ENCODE results near the gene DNAJC4. TPM values are rescaled to one million over a fixed set of nuclear protein-coding genes. Genes with fewer than 3 reads are reported as not detected.

DNAJC4 gene
- total RNA-seq, 120 experiments from 2014 or later = 22.5 to 46.8 (median 32.3) TPM

Other genes with a start within 250 kb of the DNAJC4 start
- gene OTUB1, start 244.1 kb upstream of the DNAJC4 start, total RNA-seq = 100 to 1,000 TPM in 104 of 120 experiments, 10 to 100 TPM in 16; 68.7 to 167 (median 128) TPM
- 10 to 100 TPM in 101 of 120 experiments, 1 to 10 TPM in 19; 5.1 to 24.0 (median 13.6) TPM for gene FLRT1, start 194.6 kb upstream of the DNAJC4 start, total RNA-seq
- 10 to 100 TPM; 13.2 to 50.7 (median 30.7) TPM for gene MACROD1, start 64.4 kb upstream of the DNAJC4 start, total RNA-seq
- gene STIP1, start 44.4 kb upstream of the DNAJC4 start, total RNA-seq = 100 to 1,000 TPM in 118 of 120 experiments, 10 to 100 TPM in 2; 90.1 to 461 (median 151) TPM
- gene FERMT3, start 23.8 kb upstream of the DNAJC4 start, total RNA-seq = 10 to 100 TPM in 39 of 120 experiments, 1 to 10 TPM in 81; 2.0 to 27.1 (median 8.4) TPM
- gene TRPT1, start 4.4 kb upstream of the DNAJC4 start, total RNA-seq = 10 to 100 TPM; 14.9 to 41.9 (median 27.8) TPM
- gene NUDT22, start 4.3 kb upstream of the DNAJC4 start, total RNA-seq = 10 to 100 TPM; 29.9 to 74.4 (median 43.4) TPM
- gene VEGFB, start 4.0 kb downstream of the DNAJC4 start, total RNA-seq = 100 to 1,000 TPM in 51 of 120 experiments, 10 to 100 TPM in 69; 70.2 to 201 (median 97.2) TPM
- 100 to 1,000 TPM in 2 of 120 experiments, 10 to 100 TPM in 118; 43.6 to 115 (median 66.0) TPM for gene FKBP2, start 10.5 kb downstream of the DNAJC4 start, total RNA-seq
- 10 to 100 TPM; 14.3 to 71.9 (median 29.4) TPM for gene PPP1R14B, start 16.4 kb downstream of the DNAJC4 start, total RNA-seq
- 10 to 100 TPM in 41 of 120 experiments, 1 to 10 TPM in 79; 4.4 to 20.8 (median 8.5) TPM for gene PLCB3, start 21.0 kb downstream of the DNAJC4 start, total RNA-seq
- gene BAD, start 54.1 kb downstream of the DNAJC4 start, total RNA-seq = 100 to 1,000 TPM in 1 of 120 experiments, 10 to 100 TPM in 119; 49.5 to 105 (median 74.6) TPM
- gene GPR137, start 55.3 kb downstream of the DNAJC4 start, total RNA-seq = 100 to 1,000 TPM in 14 of 120 experiments, 10 to 100 TPM in 106; 60.7 to 140 (median 86.2) TPM
- gene KCNK4, start 60.8 kb downstream of the DNAJC4 start, total RNA-seq = 10 to 100 TPM in 29 of 120 experiments, 1 to 10 TPM in 91; 2.4 to 12.7 (median 8.0) TPM
- 1 to 10 TPM in 115 of 120 experiments, under 1 TPM in 3, not detected in 2; 0.69 to 9.3 (median 3.0) TPM for gene CATSPERZ, start 69.8 kb downstream of the DNAJC4 start, total RNA-seq
- gene ESRRA, start 75.0 kb downstream of the DNAJC4 start, total RNA-seq = 10 to 100 TPM; 20.7 to 65.0 (median 36.4) TPM
- 100 to 1,000 TPM in 110 of 120 experiments, 10 to 100 TPM in 10; 72.8 to 158 (median 122) TPM for gene TRMT112, start 87.0 kb downstream of the DNAJC4 start, total RNA-seq
- 100 to 1,000 TPM; 101 to 340 (median 208) TPM for gene PRDX5, start 87.6 kb downstream of the DNAJC4 start, total RNA-seq
- 10 to 100 TPM in 97 of 120 experiments, 1 to 10 TPM in 23; 7.7 to 30.7 (median 13.8) TPM for gene CCDC88B, start 109.7 kb downstream of the DNAJC4 start, total RNA-seq
- 10 to 100 TPM; 22.6 to 49.3 (median 33.0) TPM for gene RPS6KA4, start 128.6 kb downstream of the DNAJC4 start, total RNA-seq

Measured in dorsolateral prefrontal cortex (tissue), 118 donors.